ENCODE measurements around the gene PCDHGC3.

DNA sequence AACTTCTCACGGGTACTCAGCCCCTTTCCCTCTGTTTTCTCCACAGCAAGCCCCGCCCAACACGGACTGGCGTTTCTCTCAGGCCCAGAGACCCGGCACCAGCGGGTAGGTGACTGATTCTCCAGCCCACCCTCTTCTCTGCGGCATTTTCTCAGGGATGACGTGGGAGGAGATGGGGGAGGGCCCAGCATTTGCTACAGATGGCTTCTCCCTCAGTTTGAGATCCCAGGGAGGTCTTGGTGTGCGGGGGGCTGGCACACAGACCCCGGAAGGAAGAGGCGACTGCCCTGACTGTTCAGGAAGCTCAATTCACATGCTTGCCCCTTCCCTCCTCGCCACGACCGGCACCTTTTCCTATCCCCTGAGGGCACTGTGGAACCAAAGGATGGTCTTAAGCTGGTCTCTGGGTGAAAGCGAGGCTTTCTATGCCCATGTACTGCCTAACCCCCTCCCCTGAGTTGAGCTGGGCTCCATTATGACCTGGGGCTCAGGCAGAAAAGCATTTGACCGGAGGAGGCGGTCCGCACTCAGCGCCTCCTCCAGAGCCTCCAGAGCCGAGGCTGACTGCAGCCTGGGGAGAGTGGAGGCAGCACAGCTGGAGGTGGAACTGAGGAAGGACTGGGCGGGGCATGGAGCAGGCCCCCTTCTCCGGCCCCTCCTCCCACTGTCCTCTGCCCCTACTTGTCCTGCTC, 19.1 kb downstream of the PCDHGC3 start:
- TF ChIP-seq POLR2AphosphoS5 (IDR thresholded peaks at IDR 0.05; ENCODE audit: low read depth) (no peak), GABPA (IDR thresholded peaks at IDR 0.05; ENCODE audit: low read depth) (no peak)
- TF ChIP-seq, protein P1, sequence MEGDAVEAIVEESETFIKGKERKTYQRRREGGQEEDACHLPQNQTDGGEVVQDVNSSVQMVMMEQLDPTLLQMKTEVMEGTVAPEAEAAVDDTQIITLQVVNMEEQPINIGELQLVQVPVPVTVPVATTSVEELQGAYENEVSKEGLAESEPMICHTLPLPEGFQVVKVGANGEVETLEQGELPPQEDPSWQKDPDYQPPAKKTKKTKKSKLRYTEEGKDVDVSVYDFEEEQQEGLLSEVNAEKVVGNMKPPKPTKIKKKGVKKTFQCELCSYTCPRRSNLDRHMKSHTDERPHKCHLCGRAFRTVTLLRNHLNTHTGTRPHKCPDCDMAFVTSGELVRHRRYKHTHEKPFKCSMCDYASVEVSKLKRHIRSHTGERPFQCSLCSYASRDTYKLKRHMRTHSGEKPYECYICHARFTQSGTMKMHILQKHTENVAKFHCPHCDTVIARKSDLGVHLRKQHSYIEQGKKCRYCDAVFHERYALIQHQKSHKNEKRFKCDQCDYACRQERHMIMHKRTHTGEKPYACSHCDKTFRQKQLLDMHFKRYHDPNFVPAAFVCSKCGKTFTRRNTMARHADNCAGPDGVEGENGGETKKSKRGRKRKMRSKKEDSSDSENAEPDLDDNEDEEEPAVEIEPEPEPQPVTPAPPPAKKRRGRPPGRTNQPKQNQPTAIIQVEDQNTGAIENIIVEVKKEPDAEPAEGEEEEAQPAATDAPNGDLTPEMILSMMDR (IDR thresholded peaks at IDR 0.05; ENCODE audit: insufficient read depth, low read length): no peak
- TF ChIP-seq, protein P2, sequence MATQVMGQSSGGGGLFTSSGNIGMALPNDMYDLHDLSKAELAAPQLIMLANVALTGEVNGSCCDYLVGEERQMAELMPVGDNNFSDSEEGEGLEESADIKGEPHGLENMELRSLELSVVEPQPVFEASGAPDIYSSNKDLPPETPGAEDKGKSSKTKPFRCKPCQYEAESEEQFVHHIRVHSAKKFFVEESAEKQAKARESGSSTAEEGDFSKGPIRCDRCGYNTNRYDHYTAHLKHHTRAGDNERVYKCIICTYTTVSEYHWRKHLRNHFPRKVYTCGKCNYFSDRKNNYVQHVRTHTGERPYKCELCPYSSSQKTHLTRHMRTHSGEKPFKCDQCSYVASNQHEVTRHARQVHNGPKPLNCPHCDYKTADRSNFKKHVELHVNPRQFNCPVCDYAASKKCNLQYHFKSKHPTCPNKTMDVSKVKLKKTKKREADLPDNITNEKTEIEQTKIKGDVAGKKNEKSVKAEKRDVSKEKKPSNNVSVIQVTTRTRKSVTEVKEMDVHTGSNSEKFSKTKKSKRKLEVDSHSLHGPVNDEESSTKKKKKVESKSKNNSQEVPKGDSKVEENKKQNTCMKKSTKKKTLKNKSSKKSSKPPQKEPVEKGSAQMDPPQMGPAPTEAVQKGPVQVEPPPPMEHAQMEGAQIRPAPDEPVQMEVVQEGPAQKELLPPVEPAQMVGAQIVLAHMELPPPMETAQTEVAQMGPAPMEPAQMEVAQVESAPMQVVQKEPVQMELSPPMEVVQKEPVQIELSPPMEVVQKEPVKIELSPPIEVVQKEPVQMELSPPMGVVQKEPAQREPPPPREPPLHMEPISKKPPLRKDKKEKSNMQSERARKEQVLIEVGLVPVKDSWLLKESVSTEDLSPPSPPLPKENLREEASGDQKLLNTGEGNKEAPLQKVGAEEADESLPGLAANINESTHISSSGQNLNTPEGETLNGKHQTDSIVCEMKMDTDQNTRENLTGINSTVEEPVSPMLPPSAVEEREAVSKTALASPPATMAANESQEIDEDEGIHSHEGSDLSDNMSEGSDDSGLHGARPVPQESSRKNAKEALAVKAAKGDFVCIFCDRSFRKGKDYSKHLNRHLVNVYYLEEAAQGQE (IDR thresholded peaks at IDR 0.05; ENCODE audit: insufficient replicate concordance, low read depth): no peak

All from HL-60 (cell line).